ENCODE measurements around the gene HES7. TPM values are rescaled to one million over a fixed set of nuclear protein-coding genes. Genes with fewer than 3 reads are reported as not detected.

HES7 gene
- total RNA-seq, 4 donors from 2014 or later: not detected

DNA sequence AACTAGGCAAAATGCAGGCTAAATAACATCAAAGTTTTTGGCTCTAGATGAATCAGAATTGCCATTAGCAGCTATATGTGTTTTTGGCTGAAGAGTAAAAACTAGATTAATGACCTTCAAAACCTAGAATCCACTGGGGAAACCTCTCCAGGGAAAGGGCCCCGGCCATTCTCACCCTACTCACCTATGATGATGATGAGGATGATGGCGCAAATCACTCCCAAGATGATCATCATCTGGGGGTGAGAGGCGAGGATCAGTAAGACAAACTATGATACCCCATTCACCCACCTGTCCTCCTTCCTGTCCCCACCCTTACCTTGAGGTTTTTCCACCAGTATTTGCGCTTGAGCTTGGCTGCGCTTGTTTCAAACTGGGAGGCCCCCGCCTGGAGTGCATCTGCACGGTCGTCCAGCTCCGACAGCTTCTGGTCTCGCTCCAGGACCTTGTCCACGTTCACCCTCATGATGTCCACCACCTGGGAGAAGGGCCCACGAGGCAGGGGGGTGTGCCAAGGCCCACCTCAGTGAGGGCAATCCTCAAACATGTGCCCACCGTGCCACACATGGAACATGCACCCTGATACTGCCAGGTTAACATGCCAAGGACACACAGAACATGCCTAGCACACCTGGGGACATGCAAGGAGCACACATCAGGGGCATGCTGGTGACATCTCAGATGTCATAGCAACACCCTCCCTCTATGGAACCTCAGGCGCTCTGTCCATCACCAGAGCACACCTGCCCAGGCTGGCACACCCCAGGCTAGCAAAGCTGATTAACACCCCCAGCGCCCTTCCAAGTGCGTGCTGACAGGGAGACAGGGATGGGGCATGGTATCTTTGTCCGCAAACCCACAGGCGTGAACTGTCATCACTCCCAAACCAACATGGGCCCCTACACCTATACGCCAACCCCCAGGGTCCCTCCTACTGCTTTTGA lies 37.7 kb upstream of the HES7 start:
- TF ChIP-seq EP300 (IDR thresholded peaks at IDR 0.05): no peak
- Histone ChIP-seq H3K4me3 (peak overlapping the region; percentile 81), H3K27ac (peak overlapping the region; percentile 97), H3K9me3 (no peaks in the 10 kb centered on the region), H3K36me3 (peaks cover 15% of the 10 kb centered on the region), H3K27me3 (no peaks in the 10 kb centered on the region), H3K4me1 (peaks cover 73% of the 10 kb centered on the region)
- 50% methylated on average over 16 of the region's 19 CpGs for WGBS
- DNase-seq (ENCODE audit: low spot score in 2 of 2): no peak

DNA sequence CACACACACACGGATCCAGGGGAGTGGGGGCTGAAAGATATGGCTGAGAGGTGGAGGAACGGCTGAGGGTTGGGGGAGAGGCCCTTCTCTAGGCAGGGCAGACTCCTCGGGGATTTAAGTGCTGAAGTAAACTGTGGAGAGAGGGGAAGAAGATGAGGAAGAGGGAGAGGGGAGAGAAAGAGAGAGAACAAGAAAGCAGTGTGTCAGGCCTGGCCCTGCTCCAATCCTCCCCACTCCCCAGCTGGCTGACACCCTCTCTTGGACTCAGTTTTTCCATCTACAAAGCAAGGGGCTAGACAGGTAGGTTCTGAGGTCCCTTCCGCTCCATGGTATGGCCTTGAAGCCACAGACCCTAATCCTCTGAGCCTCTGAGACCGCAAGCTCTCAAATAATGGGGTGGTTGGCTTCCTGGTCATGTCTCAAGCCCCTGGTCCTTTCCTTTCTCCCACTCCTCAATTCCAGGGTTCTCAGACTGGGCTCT lies 36.9 kb upstream of the HES7 start:
- Histone ChIP-seq H3K27ac (peak overlapping the region; percentile 97), H3K27me3 (no peaks in the 10 kb centered on the region), H3K36me3 (peaks cover 15% of the 10 kb centered on the region), H3K9me3 (no peaks in the 10 kb centered on the region), H3K4me3 (peak overlapping the region; percentile 81), H3K4me1 (peaks cover 68% of the 10 kb centered on the region)
- 57% methylated on average over 5 of the region's 5 CpGs for WGBS
- DNase-seq (ENCODE audit: low spot score in 2 of 2): peak in 1 of 2 donors; percentile 57
- TF ChIP-seq, protein P1, sequence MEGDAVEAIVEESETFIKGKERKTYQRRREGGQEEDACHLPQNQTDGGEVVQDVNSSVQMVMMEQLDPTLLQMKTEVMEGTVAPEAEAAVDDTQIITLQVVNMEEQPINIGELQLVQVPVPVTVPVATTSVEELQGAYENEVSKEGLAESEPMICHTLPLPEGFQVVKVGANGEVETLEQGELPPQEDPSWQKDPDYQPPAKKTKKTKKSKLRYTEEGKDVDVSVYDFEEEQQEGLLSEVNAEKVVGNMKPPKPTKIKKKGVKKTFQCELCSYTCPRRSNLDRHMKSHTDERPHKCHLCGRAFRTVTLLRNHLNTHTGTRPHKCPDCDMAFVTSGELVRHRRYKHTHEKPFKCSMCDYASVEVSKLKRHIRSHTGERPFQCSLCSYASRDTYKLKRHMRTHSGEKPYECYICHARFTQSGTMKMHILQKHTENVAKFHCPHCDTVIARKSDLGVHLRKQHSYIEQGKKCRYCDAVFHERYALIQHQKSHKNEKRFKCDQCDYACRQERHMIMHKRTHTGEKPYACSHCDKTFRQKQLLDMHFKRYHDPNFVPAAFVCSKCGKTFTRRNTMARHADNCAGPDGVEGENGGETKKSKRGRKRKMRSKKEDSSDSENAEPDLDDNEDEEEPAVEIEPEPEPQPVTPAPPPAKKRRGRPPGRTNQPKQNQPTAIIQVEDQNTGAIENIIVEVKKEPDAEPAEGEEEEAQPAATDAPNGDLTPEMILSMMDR (IDR thresholded peaks at IDR 0.05): no peak
- TF ChIP-seq EP300 (IDR thresholded peaks at IDR 0.05): no peak
- no peak for TF ChIP-seq POLR2A (IDR thresholded peaks at IDR 0.05)
- no peak for TF ChIP-seq POLR2AphosphoS5 (IDR thresholded peaks at IDR 0.05)

DNA sequence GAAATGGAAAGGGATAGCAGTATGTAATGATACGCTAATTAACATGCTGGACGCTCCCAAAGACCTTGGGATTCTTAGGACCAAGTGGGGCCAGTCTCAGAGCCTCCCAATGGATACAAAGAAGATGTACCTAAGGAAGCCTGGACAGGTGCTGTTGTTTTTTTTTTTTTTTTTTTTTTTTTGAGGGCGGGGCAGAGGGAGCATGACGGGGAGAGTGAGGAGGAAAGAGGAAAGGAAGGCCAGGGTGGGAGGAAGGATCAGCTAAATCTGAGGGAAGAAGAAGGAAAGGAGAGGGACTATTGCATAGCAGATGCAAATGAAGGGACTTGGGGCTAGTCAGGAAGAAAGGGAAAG lies 36.3 kb upstream of the HES7 start:
- Histone ChIP-seq H3K4me3 (no peak overlapping the region), H3K4me1 (peaks cover 66% of the 10 kb centered on the region), H3K27me3 (no peaks in the 10 kb centered on the region), H3K36me3 (peaks cover 15% of the 10 kb centered on the region), H3K27ac (peak overlapping the region; percentile 97), H3K9me3 (no peaks in the 10 kb centered on the region)
- 64% methylated on average over 4 of the region's 4 CpGs for WGBS
- DNase-seq (ENCODE audit: low spot score in 2 of 2): no peak
- TF ChIP-seq EP300 (IDR thresholded peaks at IDR 0.05): no peak

DNA sequence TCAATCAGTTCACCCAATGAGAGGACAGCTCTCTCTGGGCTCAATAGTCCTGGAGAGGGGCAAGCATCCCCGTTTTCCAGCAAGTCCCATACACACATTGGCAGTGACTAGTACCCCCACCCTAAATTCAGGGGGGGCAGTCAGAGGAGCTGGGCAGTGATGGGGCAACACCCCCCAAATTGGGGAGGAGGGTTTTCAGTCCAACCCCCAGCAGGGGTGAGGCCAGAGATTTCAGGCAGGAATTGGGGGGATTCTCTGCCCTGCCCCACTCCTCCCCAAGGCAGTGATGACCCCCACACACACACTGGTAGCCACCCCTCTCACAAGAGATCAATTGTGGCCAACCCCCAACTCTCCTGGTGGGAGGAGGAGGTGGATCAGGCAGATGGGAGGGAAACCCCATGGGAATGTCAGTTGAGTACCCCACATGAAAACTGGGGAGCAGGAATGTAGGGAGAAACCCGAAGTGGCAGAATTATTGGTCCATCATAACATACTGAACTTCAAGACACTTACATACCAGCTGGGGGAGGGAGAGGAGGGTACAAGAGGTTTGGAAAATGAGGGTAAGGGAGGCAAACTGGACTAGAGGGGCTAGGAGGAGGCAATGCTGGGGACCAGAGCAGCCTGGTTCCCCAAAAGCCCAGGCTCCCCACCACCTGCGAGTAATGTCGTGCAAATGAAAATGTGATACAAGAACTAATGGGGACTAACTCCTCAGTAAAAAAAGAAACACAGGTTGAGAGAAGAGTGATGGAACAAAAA lies 35.7 kb upstream of the HES7 start:
- Histone ChIP-seq H3K27me3 (no peaks in the 10 kb centered on the region), H3K4me1 (peaks cover 62% of the 10 kb centered on the region), H3K27ac (peak overlapping the region; percentile 39), H3K4me3 (no peak overlapping the region), H3K36me3 (peaks cover 15% of the 10 kb centered on the region), H3K9me3 (no peaks in the 10 kb centered on the region)
- TF ChIP-seq, protein P1 (IDR thresholded peaks at IDR 0.05): no peak
- TF ChIP-seq POLR2A (IDR thresholded peaks at IDR 0.05) (no peak), EP300 (IDR thresholded peaks at IDR 0.05) (no peak), POLR2AphosphoS5 (IDR thresholded peaks at IDR 0.05) (no peak)
- 64% methylated on average over 4 of the region's 4 CpGs for WGBS
- DNase-seq (ENCODE audit: low spot score in 2 of 2): peak in 1 of 2 donors; percentile 62

DNA sequence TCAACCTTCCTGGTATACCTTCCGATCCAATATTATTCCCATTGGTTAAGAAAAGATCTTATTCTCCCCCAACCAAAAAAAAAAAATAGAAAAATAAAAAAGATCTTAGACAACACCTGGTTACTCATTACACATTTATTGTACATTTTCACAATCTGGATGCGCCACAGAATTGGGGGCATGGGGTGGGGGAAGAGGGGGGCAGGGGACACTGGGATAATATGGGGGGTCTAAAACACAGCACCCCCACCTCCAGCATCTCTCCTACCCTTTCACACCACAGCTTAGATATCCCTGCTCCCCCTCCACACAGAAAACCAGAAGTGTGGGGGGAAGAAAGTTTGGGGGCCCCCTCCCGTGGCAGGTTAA lies 35.1 kb upstream of the HES7 start:
- TF ChIP-seq EP300 (IDR thresholded peaks at IDR 0.05) (no peak), POLR2AphosphoS5 (IDR thresholded peaks at IDR 0.05) (no peak), POLR2A (IDR thresholded peaks at IDR 0.05) (no peak)
- TF ChIP-seq, protein P1 (IDR thresholded peaks at IDR 0.05): no peak
- Histone ChIP-seq H3K4me1 (peaks cover 59% of the 10 kb centered on the region), H3K27me3 (no peaks in the 10 kb centered on the region), H3K36me3 (peaks cover 15% of the 10 kb centered on the region), H3K9me3 (no peaks in the 10 kb centered on the region), H3K4me3 (no peak overlapping the region), H3K27ac (peak overlapping the region; percentile 96)
- no peak for DNase-seq (ENCODE audit: low spot score in 2 of 2)
- WGBS: 67% methylated on average over 3 of the region's 3 CpGs
